Activated CD4-positive, alpha-beta T cell treated with anti-CD3 and anti-CD28 coated beads, Interleukin-2, amount 50 U/mL, for 4 hours (primary cell): ENCODE data around the gene KASH5.
"Not testable (repeated sequence)": the region's sequence is repeated elsewhere in the genome, so short reads cannot be mapped to it uniquely, and the experiment has no call there.

Experiments
- DNase-seq, 2 experiments: peaks; one replicate each; pipeline ENCODE4 v3.0.0-alpha.2; 2020

The KASH5 gene

DNA sequence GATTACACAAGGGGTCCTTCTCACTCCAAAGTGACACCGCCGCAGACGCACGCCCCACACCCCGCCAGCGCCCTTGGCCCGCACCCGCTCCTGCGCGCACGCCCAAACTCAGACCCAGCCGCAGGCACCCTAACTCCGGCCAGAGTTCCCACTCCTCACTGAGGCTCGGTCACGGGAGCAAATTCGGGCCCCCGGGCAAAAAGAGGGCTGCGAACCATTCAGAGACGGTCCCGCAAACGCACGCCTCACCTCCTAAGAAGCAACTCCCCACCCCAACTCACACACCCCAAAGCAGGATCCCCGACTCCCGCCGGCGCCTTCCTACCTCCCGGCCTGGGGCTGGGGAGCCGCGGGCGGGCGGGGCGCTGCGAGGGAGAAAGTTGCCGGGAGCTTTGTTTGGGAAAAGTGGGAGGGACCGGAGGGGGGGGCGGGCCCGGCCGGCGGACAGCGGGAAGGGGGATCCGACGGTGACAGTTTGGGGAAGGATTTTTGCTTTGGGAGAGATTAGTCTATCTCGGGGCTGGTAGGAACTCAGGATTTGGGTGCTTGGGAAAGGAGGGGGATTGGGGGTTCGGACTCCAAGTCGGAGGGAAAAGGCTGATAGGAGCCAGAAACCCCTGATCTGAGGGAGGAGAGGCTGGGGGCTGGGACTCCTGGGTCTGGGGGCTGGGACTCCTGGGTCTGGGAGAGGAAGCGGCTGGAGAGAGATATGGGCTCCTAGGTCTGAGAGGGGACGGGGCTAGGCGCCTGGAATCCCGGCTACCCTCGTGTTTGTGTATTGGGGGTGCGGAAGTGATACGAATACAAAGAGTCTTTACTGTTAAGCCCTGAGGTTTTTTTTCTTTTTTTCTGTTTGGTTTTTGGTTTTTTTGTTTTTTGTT, 25.8 kb upstream of the KASH5 start, which contains the start of gene TEAD2:
Gene TEAD2, minus strand, starts transcription at position 369 of the 881 bp plus-strand sequence. CDS start 2,341 bp downstream, outside the sequence.
- DNase-seq, result no peak

GRCh38 chr19:49362929-49363267, 25.2 kb upstream of the KASH5 start:
- no peak for DNase-seq

GRCh38 chr19:49363268-49364082, 24.6 kb upstream of the KASH5 start, which contains the start of gene DKKL1:
Gene DKKL1 (plus strand): TSS chr19:49363877. CDS start chr19:49363999, 122 bp downstream.
- peak; percentile 42 to 46 for DNase-seq

DNA sequence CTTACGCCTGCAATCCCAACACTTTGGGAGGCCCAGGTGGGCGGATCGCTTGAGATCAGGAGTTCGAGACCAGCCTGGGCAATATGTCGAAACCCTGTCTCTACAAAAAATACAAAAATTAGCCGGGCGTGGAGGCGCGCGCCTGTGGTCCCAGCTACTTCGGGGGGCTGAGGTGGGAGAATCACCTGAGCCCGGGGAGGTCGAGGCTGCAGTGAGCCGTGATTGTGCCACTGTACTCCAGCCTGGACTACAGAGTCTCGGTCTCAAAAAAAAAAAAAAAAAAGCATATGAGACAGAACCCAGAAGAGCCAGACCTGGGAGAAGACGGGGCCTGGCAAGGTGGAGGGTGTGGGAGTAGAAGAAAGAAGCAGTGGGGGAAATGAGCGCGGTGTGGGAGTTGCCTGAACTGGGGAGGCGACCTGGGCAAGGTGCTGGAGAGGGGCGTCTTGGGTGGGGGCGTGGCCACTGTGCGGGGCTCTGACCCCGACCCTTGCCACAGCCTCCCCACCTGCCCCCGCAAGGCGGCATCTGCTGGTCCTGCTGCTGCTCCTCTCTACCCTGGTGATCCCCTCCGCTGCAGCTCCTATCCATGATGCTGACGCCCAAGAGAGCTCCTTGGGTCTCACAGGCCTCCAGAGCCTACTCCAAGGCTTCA, 23.8 kb upstream of the KASH5 start:
- DNase-seq, result no peak

GRCh38 chr19:49366110-49366509, 21.9 kb upstream of the KASH5 start:
- no peak for DNase-seq

DNA sequence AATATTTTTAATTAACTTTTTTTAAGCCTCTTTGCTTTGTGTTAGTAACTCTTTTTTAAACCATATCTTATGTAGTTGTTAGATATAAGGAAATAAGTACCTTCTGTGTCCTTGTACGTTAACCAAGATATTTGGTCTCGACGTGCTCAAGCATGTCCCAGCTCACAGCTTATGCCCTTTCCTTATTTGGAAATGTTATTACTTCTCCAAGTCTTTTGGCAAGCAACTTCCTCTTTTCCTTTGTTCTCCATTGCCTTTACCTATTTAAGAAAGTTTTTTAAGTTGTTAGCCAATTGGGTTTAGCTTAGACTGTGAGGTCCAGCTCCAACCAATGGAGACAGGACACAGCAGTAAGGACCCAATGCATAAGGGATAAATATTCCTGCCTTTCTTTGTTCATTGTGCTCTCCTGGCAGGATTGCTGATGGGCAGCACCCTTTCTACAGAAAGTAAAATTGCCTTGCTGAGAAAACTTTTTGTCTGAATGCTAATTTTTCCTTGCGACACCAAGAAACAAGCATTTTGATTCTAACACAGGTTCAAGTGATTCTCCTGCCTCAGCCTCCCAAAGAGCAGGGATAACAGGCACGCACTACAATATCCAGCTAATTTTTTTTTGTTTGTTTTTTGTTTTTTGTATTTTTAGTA, 19.2 kb upstream of the KASH5 start:
- no peak for DNase-seq

- no peak for DNase-seq
Observed at GRCh38 chr19:49371184-49371583, 16.9 kb upstream of the KASH5 start.

DNA sequence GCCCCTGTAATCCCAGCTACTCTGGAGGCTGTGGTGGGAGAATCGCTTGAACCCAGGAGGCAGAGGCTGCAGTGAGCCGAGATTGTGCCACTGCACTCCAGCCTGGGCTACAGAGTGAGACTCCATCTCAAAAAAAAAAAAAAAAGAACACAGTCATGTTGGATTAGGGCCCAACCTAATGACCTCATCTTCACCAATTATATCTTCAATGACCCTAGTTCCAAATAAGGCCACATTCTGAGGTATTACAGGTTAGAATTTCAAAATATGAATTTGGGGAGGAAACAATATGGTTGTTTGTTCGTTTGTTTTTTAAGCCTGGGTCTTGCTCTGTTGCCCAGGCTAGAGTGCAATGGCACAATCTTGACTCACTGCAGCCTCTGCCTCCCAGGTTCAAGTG, 14.9 kb upstream of the KASH5 start:
- not testable (repeated sequence) for DNase-seq

DNA sequence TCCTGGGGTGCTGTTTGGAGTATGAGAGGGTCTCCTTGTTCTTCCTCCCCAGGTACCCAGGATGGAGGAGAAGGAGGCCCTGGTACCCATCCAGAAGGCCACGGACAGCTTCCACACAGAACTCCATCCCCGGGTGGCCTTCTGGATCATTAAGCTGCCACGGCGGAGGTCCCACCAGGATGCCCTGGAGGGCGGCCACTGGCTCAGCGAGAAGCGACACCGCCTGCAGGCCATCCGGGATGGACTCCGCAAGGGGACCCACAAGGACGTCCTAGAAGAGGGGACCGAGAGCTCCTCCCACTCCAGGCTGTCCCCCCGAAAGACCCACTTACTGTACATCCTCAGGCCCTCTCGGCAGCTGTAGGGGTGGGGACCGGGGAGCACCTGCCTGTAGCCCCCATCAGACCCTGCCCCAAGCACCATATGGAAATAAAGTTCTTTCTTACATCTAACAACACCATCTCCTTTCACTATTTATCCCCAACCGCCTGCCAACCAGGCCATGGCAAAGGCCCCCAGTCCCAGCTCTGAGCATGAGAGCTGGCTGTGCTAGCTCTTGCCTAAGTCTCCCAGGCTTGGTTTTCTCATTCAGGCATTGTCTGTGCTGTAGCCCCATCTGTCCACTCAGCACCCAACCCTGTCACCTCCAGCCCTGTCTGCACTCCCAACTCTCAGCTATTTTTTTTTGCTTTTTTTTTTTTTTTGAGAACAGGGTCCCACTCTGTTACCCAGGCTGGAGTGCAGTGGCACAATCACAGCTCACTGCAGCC, 13.2 kb upstream of the KASH5 start:
- DNase-seq, result no peak

GRCh38 chr19:49378512-49378911, 9.5 kb upstream of the KASH5 start:
- no peak for DNase-seq

DNA sequence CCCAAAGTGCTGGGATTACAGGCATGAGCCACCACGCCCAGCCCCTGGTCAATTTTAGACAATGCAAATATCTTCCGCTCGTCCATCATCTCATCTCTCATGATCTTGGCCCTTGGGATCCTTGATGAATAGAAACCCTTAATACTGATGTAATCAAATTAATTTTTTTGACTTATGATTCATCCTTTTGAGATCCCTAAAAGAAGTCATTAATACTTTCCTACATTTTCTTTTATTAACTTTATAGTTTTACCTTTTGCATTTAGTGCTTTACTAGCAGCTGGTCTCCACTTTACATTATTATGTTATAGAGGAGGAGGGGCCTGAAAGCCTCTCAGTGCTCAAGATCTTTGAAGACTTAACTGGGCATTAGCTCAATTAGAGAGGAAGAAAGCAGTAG, 7.7 kb upstream of the KASH5 start:
- no peak for DNase-seq

- no peak for DNase-seq
Observed at GRCh38 chr19:49382639-49383038, 5.4 kb upstream of the KASH5 start.

DNA sequence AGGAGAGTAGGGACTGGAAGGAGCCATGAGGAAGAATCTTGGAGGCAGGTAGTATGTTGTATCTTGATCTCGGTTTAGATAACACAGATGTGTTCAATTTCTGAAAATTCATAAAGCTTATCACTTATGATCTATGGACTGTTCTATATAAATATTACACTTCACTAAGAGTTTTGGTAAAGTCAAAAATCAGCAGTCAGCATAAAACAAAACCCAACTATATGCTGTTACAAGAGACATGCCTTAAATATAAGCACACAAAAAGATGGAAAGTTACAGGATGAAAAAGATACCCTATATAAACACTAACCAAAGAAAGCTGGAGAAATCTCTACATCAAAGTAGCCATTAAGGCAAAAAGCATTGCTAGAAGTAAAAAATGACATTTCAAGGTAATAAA, 4.5 kb upstream of the KASH5 start:
- DNase-seq, result no peak

GRCh38 chr19:49389406-49389805, 1.4 kb downstream of the KASH5 start:
- no peak for DNase-seq

DNA sequence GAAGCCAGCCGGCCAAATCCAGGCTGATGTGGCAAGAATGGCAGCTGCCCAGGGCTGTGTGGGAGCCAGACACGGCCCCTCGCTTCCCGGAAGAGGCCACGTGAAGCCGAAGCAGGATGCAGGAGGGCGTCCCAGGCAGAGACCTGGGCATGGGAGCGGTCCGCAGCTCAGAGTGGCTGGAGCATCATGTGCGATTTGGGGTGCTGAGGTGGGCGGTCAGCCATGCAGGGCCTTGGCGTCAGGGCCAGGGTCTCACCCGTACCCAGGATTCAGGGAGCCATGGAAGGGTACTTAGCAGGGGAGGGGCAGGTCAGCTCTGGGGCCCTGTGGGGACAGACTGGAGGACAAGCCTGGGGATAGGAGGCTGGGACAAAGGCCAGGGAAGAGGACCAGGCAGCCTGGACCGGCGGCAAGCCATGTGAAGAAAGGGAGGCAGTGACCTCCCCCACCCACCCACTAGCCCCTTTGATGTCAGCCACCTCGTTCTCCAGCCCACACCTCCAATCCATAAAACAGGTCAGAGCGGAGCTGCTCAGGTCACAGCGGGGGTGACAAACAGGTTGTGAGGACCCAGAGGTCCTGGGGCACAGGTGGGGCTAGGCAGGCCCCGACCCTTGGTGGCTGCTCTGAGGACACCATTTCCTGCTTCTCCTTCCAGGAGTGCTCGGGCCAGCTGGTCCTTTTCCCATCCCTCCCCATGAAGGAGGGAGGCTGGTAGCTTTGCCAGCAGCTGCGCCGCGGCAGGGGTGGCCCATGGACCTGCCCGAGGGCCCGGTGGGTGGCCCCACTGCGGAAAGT, 2.3 kb downstream of the KASH5 start:
- DNase-seq, result no peak

- DNase-seq, result no peak
Observed at GRCh38 chr19:49390929-49391359, 2.9 kb downstream of the KASH5 start.

DNA sequence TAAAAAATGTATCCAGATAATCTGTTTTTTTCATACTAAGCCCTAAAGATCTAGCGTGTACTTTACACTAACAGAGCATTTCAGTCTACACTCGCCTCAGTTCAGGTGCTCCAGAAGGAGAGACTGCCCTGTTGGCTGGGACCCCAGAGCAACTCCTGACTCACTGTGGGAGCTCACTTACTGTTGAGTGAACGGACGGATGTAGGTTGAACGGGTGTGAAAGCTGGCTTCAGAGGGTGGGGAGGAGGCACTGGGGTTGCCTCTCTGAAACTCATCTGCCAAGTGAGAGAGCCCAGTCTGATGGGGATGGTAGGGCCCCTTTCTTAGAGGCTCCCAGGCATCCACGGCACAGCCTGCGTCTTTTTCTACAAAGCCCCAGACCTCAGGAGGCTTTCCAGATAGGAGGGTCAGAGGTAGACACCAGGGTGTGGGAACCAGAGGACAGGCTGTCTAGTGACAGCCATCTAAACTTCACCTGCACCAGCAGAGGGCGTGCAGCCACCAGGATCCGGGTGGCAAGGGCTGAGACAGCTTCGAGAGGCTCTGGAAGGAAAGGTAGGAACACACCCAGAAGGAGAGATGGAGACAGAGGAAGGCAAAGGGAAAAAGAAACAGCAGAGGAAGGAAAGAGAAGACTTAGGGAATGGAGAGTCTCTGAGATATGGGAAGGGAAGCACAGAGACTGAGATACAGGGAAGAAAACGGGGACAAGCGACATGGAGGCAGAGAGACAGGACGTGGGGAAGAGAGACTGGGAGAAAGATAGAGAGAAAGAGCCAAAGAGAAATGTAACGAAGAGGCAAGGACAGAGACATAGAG, 3.7 kb downstream of the KASH5 start:
- DNase-seq, result peak; percentile 75 to 78

GRCh38 chr19:49393881-49394280, 5.8 kb downstream of the KASH5 start:
- no peak for DNase-seq

- no peak for DNase-seq
Observed at GRCh38 chr19:49395581-49396407, 7.7 kb downstream of the KASH5 start.
